Stimulated activated CD4-positive, alpha-beta T cell treated with anti-CD3 and anti-CD28 coated beads, Interleukin-1b, Interleukin-23, amount 100 ng/mL, for 4 hours (primary cell): ENCODE results near the gene WNT3A.

Experiments
- DNase-seq, 2 donors: peaks; one replicate each; pipeline ENCODE4 v3.0.0-alpha.2; 2020; ENCODE audit warnings: low read depth in 2 of 2

Gene WNT3A

DNA sequence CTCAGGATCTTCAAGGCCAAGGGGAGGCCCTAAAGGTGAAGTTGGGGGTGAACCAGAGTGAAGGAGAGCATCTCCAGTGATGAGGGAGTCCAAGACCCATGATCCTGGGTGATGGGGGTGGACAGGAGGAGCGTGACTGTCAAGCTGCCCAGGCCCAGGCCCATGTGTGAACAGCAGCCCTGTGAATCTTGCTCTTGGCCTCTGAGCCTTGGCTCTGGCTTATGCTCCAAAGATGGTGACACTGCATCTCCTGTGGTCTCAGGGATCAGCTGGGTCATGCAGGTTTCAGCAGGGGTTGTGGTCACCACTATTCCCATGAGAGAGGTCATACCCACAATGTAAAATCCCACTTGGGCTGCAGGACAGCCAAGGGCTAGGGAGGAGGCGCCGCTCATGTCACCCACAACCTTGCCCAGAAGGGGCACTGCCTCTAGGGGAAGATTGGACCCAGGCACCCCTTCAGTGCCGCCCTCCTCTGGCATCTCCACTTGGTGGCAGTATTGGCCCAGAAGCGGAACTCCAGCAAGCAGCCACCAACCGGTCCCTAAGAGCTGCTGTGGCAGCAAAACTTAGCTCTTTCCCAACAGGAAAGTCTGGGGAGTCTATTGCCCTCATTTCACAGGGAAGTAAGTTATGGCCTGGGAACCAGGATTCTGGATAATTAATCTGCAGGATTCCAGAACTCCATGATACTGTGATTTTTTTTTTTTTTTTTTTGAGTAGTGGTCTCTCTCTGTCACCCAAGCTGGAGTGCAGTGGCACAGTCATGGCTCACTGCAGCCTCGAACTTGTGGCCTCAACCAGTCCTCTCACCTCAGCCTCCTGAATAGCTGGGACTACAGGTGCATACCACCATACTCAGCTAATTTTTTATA, 7.5 kb upstream of the WNT3A start:
- DNase-seq = peak; percentile 48 to 49

DNA sequence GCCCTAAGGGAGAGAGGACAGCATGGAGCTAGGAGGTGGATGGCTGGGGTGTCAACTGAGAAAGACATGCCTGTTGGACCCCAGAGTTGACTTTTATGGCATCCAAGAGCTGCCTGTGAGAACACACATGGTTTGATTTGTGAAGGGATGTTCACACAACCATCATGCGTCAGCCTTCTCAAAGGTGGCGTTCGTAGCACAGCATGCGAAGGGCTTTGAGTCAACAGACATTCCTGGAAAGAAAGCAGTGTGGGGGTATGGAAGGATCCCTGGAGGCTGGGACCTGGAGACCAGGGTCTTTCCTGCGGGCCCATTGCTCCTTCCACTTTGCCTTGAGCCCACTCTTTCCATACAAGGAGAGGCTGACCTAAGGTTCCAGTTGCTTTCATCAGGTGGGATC, 6.4 kb upstream of the WNT3A start:
- no peak for DNase-seq

DNA sequence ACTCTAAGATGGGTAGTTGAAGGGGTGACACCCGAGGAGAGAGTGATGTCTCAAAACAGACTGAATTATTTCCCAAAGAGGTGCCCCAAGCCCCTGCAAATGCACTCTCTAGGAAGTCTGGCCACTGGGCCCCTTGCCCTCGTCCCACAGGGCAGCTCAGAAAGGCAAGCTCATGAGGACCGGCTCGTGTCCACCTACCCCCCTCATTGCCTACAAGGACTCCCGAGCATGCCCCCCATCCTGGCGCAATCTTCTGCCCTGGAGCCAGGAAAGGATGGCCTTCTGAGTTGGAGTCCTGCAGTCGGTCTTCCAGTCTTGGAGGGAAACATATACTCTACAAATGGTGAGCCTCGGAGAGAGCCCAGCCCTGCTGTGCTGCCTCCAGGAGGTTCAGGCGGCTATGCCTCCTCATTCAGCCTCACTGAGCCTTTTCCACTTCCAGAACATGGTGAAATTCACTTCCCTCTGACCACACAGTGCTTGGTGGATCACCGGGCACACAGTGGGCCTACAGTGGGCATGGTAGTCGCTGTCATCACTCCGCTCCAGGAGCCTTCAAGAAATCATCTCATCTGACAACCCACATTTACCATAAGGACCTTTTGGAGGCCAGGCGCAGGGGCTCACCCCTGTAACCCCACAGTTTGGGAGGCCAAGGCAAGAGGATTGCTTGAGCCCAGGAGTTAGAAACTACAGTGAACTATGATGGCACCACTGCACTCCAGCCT, 5.8 kb upstream of the WNT3A start:
- DNase-seq = no peak

DNA sequence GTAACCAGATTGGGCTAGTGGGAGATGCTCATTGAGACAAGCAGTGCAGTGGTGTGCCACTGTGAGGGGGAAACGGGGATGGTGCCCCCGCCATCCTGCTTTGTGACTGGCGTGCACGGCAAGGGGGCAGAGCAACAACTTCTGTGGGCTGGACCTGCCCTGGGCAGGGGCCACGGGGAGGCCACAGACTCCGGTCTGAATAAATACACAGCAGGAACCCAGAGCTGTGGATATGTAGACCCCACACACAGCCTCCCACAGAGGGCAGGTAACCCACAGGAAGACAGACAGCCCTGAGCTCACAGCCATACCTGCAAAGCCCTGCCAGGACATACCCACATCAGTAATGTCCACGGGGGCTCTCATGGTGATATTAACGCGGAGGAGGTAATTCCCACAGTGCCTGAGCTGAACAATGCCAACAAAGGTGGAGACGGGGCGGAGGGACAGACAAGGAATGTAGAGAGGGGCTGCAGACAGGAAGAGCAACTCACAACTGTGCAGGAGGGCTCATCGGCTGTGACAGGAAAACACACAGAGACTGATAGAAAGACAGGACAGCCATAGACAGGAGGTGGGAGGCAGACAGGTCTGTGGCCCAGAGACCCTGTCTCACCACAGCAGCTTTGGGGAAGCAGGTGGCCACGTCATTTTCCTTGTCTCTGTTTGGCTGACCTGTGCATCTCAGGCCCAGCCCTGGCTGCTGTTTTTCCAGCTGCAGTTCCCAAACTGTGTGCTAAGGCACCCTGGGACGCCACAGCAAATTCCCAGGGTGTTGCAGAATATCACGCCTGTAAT, 4.9 kb upstream of the WNT3A start:
- no peak for DNase-seq

DNA sequence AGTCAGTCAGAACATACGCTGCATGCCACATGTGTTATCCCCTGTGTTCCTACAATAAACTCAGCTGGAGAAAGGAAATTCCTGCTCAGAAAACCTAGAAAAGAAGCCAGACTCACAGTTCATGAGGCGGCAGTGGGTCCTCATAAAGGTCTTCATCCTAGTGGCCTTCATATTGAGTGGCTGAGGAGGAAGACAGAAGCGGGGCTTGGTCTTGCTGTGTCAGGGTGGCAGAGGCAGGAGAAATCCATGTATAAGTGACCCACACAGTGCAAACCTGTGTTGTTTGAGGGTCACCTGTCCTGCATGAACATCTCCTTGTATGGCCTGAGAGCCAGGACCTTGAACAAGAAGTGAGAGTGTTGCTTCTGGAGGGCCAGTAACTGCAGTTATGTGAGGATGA, 4.0 kb upstream of the WNT3A start:
- DNase-seq = no peak

DNA sequence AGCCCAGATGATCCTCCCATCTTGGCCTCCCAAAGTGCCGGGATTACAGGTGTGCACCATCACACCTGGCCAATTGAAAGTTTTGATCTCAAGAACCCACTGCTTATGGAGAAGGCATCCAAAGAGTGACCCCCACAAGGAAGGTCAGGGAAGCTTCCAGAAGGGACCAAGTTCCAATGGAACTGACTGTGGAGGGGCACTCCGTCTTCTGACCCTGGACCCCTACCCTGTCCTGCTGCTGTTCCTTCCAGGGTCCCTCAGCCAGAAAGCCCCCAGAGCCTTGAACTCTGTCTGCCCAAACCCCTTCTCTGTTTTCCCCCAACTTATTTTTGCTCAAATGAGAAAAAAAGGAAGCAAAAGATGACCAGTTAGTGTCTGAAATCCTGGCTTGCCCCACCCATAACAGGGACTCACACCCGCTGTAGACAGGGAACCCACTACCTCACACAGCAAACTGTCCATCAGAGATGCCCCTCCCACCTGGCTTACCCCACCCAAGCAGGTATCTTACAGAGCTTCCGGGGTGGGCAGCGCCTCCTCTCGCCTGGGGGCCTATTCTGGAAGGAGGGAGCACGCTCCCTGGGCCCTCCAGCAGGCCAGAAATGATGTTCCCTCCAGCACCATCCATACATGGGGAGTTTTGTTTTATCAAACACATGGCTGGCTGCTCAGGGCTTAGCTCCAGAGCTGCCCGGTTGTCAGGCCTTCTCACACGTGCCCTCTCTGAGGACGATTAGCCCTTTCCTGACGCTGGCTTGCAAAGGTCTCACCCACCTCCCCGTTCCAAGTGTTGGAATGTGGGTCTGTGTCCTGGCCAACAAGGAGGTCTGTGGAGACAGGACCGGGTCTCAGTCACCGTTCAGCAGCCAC, 3.1 kb upstream of the WNT3A start:
- DNase-seq = no peak

DNA sequence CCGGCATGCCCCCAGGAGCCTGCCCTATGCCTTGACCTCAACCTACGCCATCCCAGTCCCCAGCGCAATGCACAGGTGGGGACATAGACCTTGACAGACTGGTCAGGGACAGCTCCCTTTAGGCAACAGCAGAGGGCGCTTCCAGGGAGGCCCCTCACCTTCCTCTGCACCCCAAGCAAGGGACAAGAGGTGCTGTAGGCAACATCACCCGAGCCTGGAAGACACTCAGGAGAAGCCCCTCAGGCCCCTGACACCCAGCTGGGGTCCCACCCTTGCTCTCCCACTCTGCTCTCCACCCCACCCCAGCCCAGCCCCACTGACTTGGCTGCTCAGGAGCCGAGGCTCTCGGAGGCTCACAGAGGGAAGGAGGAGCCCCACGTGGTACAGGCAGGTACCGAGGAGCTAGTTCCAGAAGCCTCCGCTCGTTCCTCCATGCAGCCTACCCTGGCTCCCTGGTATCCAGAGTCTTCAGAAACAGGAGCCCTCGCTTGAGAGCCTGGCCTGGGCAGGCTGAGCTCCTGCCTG, 2.4 kb upstream of the WNT3A start:
- no peak for DNase-seq

DNA sequence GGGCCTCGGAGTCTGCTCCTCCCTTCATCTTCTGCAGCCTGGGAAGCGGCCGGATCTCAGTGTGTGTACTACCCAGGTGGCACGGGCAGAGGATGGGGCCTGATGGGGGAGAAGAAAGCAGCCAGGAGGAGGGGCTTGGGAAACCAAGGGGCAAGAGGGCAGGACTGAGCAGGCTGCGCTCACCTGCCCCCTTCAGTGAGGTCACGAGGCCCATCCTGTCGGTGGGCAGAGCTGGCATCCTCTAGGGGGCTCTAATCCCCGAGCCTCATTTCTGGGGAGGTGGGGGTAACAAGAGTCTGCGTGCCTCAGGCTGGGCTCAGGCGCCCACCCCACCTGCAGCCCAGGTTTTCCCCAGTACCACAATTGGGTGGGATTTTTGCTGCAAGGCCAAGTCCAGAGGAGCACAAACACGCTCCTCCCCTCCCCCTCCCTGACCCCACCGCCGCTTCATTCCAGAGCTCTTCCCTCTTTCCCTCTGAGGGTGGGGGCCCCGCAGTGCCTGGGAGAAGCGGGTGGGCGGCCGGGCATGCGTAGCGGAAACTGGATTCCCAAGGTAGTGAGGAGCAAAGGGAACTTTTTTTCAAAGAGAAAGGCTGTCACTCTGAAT, 1.8 kb upstream of the WNT3A start:
- no peak for DNase-seq

DNA sequence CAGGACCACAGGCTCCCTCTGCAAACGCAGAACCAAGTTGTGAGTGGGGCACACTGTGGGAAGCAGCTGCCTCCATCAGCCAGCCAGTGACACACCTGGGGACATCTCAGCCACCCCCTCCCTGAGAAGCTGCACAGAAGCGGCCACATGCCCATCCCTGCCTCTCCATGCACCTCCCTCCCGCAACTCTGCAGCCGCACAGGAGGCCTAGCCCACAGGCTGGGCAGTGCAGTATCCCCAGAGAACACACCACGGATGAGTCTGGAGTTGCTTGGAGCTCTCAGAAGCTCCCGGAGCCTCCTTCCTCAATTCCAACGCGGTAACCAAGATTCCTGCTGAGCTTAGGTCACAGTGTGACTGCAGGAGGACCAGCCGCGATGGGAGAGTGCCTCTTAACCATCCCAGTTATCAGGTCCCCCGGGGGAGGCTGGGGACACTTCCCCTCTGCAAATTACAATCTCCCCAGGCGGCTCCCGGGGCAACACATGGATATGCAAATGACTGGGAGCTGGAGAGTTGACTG, 1.2 kb upstream of the WNT3A start:
- no peak for DNase-seq

DNA sequence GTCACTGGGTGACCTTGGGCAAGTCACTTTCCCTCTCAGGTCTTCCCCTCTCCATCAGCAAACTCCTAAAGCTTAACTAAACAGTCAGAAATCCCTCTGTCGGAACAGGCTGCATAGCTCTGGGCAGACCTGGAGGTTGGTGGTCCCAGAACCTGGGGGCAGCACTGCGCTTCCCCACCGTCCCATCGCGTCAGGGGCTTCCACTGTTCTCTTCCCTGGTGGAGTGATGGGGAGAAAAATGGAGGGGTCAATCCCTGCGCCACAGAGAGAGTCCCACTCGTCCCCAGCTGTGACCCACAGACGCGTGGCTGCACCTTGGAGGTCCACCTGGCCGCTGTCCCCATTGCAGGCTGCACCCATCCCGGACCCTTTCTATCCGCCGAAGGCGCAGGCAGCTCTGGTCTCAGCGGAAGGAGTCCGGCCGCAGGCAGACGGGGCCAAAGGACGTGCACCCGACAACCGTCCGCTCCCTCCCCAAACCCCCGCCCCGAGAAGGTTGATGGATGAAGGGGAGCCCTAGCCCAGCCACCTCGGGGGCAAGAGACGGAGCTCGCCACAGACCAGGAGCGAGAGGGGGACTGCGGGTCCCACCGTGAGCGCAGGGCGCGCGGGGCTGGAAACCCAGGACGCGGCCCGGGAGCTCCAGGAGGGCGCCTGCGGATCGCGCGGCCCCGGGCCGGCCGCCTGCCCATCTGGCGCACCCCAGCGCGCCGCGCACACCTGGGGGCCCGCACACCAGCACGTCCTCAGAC, 588 bp upstream of the WNT3A start:
- no peak for DNase-seq

DNA sequence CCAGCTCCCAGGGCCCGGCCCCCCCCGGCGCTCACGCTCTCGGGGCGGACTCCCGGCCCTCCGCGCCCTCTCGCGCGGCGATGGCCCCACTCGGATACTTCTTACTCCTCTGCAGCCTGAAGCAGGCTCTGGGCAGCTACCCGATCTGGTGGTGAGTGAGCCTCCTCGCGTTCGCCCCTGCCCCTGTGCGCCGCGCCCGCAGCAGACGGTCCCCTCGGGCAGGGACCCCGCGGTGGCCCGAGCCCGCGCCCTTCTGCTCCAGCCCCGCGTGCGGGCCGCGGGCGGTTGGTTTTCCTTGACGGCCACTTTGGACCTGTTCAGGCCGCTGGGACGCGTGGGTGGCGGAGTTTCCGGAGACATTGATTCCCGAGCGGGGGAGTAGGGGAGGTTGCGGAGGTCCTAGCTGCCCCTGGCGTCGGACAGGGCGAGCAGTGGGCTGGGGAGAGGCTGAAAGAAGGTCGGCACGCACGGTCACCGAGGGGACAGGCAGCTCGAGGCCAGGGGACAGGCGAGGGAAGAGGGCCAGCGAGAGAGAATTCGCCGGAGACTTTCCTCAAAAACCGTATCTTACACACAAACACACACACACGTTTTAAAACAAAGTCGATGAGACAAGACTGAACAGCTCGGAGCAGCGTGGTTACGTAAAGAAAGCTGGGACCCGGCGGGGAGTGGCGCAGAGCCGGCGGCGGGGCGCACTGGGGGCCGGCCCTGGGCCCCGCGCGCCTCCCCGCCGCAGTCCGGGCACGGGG, 427 bp downstream of the WNT3A start:
- DNase-seq = no peak

DNA sequence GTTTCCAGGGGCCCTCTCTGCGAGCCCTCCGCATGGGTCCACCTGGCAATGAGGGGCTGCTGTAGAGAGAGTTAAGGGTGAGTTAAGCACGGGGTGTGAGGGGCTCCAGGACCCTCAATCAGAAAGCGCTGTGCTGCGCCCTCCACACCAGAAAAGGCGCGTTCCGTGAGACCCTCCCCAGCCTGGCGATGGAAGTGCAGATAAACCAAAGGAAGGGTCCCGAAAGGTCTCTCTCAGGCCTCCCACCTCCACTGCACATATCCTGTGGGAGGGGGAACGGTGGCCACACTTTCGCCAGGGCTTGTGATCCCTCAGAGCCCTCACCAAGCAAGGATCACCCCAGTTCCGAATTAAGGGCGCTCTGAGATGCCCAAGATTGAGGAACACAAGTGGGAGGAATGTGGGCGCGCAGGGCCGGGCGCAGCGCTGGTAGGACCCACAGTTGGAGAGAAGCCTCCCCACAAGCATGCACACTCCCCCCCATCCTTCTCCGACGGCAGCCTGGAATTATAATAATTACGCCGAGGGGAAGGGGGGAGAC, 1.1 kb downstream of the WNT3A start:
- DNase-seq = no peak

DNA sequence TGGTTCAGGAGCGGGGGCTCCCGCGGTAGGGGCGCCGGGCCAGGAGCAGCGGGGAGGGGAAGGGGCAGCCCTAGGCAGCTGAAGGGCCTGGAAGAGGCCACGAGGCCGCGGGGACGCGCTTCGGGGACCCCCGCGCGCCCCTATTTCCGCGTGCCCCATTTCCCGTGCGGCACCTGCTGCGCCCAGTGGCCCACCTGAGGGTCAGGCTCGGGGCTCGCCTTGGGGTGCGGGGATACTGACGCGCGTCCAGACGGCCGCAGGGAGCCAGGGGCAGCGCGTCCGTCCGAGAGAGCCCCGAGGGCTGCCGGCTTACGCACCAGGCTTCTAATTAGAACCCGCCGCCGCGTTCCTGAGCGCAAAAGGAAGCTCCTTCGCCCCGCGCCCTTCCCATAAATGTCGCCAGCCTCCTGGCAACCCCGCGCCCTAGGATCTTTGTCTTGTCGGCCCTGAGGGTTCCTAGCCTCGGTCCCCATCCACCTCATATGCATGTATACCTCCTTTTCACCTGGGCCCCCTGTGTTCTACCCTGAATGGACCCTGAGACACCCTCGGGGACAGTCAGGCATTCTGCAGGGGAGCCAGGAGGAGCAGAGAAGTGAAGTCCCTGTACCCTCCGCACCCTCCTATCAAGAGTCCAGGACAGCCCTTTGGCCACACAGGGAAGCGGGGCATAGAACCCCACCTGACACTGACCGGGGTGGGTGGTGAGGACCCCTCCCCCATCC, 1.8 kb downstream of the WNT3A start:
- DNase-seq = no peak

DNA sequence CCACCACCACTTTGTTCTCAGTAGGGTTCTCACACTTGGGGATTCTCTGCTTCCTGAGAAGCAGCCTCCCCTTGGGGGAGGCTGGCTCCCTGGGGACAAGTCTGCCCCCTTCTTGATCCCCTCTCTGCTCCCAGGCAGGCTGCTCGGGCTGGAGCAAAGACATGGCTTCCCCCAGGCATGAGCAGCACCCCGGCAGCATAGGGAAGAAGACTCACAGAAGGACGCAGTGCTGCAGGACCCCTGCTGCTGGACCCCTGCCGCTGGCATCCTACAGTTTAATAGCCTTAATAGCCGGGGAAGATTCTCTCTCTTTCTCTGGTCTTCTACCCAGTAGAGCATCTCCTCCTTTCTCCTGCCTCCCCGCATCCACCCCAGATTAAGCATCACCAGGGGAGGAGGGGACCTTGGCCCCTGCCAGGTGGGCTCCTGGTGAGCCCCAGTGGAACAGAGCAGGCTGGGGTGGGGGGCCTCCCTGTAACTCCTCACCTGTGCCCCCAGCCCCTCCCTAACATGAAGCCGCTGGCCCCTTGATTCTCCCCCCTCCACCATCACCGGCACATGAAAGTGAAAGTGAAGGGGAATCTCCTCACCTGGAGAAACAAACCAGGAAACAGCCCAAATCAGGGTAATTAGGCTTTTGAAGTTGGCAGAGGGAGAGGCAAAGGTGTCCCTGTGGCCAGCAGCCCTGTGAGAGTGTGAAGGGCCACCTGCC, 2.5 kb downstream of the WNT3A start:
- no peak for DNase-seq

DNA sequence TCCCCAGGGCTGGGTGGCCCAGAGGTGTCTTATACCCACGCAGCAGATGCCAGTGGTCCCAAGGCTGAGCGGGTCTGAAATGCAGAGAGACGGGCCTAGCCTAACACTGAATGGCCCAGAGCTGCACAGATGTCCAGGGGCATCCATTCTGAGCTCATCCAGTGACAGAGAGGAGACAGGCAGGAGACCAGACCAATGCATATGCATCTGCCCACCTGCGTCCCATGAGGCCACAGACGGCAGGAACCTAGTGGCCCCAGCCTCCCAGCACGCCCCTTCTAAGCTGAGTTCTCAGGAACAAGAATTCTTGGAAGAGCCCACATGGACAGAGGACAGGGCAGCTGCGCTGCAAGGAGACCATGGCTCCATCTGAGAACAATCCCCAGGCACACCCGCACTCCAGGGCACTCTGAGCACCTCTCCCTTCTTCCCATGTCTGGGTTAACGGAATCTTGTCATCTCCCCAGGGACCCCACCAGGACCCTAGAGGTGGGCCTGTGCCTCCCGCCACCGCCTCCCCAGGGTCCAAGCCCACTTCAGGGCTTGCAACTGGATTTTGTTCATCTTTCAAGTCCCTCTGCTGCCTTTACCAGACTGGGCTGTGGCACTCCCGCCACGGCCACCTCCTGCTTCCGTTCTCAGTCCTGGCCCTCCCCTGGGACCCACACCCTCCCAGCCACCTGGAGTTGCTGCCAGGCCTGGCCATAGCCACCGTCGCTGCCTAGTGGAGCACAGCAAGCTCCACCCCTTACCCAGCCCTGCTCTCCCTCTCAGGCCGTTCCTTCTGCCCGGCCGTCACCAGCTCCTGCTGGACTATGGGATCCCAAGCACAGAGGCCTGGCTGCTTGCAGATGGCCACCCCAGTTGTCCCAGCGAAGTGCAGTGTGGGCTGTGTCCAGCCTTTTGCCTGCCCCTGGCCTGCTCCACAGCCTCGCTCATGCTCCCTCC, 3.3 kb downstream of the WNT3A start:
- DNase-seq = no peak

DNA sequence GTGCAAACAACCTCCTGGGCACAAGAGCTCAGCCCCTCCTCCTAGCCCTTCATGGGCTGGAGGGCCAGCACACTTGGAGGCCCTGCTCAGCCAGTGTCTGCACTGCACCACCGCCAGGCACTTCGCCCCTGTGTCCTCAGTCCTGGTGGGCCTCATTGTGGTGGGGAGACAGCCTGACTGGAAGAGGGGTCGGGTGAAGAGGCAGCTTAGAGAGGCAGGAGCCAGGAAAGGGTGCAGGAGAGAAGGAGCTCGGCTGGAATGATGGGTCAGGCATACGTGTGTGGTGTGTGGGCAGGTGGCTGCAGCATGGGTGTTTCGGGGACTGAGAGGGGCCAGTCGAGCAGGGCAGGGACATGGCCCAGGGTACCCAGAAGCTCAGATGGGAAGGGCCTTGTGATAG, 4.1 kb downstream of the WNT3A start:
- DNase-seq = no peak
